ENCODE results near the gene SLC44A1.

The SLC44A1 gene

GRCh38 chr9:105244003-105244733, at the start of gene SLC44A1:
TSS of gene SLC44A1 (plus strand) at chr9:105244651. CDS start at chr9:105244869, 218 bp downstream.
- peaks cover 0 to 46% (median 26%) of the 10 kb centered on the region in 4 donors for H3K4me1 ChIP-seq
- intact Hi-C loops (cut with DNase I; ENCODE audit: low total_unique reads), result loop anchor here (2.0 kb wide), 1 partner anchor 315 kb away; the partner anchor contains the start of gene ABCA1
- H3K9me3 ChIP-seq, result peaks cover 0 to 6% (median 0%) of the 10 kb centered on the region in 3 donors
- TF ChIP-seq CTCF (IDR thresholded peaks at IDR 0.05), result no peak
- H3K27me3 ChIP-seq, result no peaks in the 10 kb centered on the region
- peak; percentile 98 to 99 for DNase-seq
- peak within 1 kb of the TSS; percentile 75 to 90 for H3K4me3 ChIP-seq
- H3K27ac ChIP-seq, result peak within 1 kb of the TSS; percentile 76 to 87
- H3K36me3 ChIP-seq, result no peaks in the 10 kb centered on the region

GRCh38 chr9:105195259-105195658, 49.2 kb upstream of the SLC44A1 start:
- Histone ChIP-seq H3K27me3 (no peaks in the 10 kb centered on the region), H3K36me3 (no peaks in the 10 kb centered on the region), H3K4me3 (no peak overlapping the region), H3K27ac (no peak overlapping the region), H3K9me3 (no peaks in the 10 kb centered on the region), H3K4me1 (no peaks in the 10 kb centered on the region)
- no peak for DNase-seq
- no peak for TF ChIP-seq CTCF (IDR thresholded peaks at IDR 0.05)
- intact Hi-C loops (cut with DNase I; ENCODE audit: low total_unique reads), result no loop called here

DNA sequence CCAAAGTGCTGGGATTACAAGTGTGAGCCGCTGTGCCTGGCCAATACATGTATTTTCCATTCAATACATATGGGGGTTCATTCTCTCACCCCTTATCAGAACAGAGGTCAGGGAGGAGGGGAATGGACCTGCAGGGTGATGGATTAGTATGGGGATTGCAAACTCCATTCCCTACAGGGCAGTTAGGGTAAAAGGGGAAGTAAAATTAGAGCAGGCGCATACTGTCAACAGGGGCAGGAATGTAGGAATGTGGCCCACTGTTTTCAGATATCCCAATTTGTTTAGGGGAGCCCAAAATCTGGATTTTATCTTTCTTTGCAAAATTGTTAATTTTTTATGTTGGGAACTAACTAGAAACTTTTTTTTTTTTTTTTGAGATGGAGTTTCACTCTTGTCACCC, 46.4 kb upstream of the SLC44A1 start:
- intact Hi-C loops (cut with DNase I; ENCODE audit: low total_unique reads), result no loop called here
- Histone ChIP-seq H3K4me3 (no peak overlapping the region), H3K36me3 (no peaks in the 10 kb centered on the region), H3K27ac (no peak overlapping the region), H3K4me1 (no peaks in the 10 kb centered on the region), H3K27me3 (no peaks in the 10 kb centered on the region), H3K9me3 (no peaks in the 10 kb centered on the region)
- no peak for TF ChIP-seq CTCF (IDR thresholded peaks at IDR 0.05)
- no peak for DNase-seq

DNA sequence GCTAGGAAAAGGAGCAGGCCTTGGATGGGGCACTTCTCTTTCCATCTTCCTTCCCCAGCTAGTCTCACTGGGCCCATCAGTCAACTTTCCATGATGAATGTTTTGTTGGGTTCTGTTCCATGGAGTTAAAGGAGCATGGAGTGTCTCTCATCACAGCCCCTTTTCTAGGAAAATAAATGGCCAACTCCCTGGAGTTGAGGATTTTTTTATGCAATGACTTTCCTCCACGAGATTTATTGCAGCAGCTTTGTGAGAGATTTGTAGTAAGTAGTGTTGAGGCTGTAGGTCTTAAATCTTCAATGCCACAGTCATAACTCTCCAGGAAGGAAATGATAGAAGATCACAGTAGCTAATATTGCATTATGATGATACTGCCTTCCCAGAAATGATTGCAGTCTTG, 45.6 kb upstream of the SLC44A1 start:
- Histone ChIP-seq H3K4me1 (no peaks in the 10 kb centered on the region), H3K4me3 (no peak overlapping the region), H3K36me3 (no peaks in the 10 kb centered on the region), H3K27ac (no peak overlapping the region), H3K27me3 (no peaks in the 10 kb centered on the region), H3K9me3 (no peaks in the 10 kb centered on the region)
- intact Hi-C loops (cut with DNase I; ENCODE audit: low total_unique reads), result no loop called here
- no peak for TF ChIP-seq CTCF (IDR thresholded peaks at IDR 0.05)
- no peak for DNase-seq

DNA sequence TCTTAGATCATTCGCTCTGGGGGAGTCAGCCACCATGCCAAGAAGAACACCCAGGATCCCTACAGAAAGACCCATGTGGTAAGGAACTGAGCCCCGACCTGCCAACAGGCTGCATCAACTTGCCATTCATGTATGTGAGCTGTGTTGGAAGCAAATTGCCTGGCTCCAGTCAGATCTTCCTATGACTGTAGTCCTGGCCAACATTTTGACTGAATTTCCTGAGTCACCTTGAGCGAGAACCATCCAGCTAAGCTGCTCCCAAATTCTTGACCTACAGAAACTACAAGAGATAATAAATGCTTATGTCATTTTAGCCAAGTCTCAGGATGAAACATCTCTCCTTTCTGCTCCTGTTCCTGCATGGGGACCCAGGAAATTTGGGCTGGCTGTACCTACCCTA, 40.0 kb upstream of the SLC44A1 start:
- TF ChIP-seq CTCF (IDR thresholded peaks at IDR 0.05), result no peak
- Histone ChIP-seq H3K36me3 (no peaks in the 10 kb centered on the region), H3K9me3 (no peaks in the 10 kb centered on the region), H3K4me1 (peaks cover 0 to 27% (median 13%) of the 10 kb centered on the region in 4 donors), H3K27ac (no peak overlapping the region), H3K27me3 (no peaks in the 10 kb centered on the region), H3K4me3 (no peak overlapping the region)
- DNase-seq, result no peak
- intact Hi-C loops (cut with DNase I; ENCODE audit: low total_unique reads), result no loop called here
